T-helper 1 cell treated with Interleukin-12 subunit alpha and Interleukin-12 subunit beta and Interleukin-4 antibody, amounts not matched to agents 30 μg/mL and 1 μg/mL, for 36 hours (primary cell): ENCODE results near the gene WNT5B.

ENCODE experiments used
- H3K27ac Mint-ChIP-seq: one replicate; pipeline ENCODE4 v1.8.0; 2021; ENCODE audit warnings: mild to moderate bottlenecking, mixed read lengths
- H3K27me3 Mint-ChIP-seq: one replicate; pipeline ENCODE4 v1.8.0; 2021; ENCODE audit warnings: low read depth, mixed read lengths
- H3K36me3 Mint-ChIP-seq: one replicate; pipeline ENCODE4 v1.8.0; 2021; ENCODE audit warnings: low read depth, mixed read lengths
- H3K4me1 Mint-ChIP-seq: one replicate; pipeline ENCODE4 v1.8.0; 2021; ENCODE audit warnings: low read depth, mixed read lengths
- H3K4me3 Mint-ChIP-seq: one replicate; pipeline ENCODE4 v1.8.0; 2021; ENCODE audit warnings: mild to moderate bottlenecking, moderate library complexity, mixed read lengths
- H3K9me3 Mint-ChIP-seq: one replicate; pipeline ENCODE4 v1.8.0; 2021; ENCODE audit warnings: mixed read lengths

The WNT5B gene

DNA sequence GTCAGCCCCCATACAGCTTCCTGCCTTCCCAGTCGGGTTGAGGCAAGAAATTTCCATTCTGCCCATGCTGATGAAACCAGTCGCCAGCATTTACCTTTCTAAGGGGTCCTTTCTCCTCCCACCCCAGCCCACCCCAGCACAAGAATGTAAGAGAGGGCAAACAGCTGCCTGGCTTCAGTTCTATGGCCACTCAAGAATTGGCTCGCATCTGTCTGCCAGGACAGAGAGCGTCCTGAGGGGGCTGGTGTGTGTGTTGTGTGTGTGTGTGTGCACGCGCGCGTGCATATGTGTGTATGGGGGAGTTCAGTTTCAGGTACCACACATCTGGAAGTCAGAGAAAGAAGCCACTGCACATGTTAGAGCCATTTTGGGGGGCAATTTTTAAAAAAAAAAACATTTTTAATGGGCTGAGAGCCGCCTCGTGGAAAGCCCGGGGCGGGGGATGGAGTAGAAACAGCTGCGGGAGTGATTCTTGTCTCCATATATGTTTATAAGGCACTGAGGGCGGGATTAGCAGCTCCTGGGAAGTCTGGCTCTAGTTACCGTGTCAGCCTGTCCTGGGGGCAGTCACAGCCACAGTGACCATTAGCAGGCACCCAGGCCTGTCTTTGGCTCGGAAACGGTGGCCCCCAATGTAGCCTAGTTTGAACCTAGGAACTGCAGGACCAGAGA, at the start of gene WNT5B:
Gene WNT5B, plus strand, starts transcription at position 566 of the 672 bp plus-strand sequence. CDS start 2,124 bp downstream, outside the sequence.
- Mint-ChIP-seq H3K4me3 (peak within 1 kb of the TSS; percentile 61), H3K27ac (no peak within 1 kb of the TSS), H3K36me3 (no peaks in the 10 kb centered on the region)

DNA sequence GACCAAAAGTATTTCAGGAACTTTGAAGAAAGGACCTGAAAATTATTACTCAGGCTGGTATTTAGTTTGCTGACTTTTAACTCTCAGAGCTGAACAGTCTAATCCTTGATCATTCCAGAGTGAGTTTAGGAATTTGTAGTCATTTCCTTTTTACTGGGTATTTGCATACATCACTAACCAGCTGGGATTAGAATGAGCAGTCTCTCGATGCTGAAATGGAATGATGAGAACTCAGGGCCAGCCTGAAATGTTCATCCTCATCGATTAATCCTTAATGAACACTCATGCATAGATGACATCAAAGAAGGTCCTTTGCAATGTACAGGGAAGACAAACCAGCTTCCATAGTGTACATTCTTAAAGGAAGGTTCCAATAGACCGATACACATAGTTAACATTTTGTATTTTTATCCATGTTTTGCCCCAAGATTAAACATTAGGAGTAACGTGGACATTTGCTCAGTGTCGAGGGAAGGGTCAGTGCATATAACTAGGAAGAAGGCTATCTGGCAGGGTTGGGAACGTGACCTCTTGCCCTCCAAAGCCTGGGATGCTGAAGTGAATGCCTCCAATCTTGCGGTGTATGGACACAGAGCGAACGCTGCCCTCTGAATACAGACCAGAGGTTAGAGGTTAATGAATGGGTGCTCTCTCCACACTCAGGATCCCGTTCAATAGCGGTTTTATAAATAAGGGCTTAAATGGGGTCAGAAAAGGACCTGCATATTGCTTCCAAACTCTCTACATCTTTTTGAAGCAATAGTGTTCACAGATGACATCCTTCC, 49.2 kb upstream of the WNT5B start:
- Mint-ChIP-seq H3K27me3 (no peaks in the 10 kb centered on the region), H3K27ac (no peak overlapping the region), H3K9me3 (no peaks in the 10 kb centered on the region), H3K4me1 (peaks cover 9% of the 10 kb centered on the region), H3K36me3 (no peaks in the 10 kb centered on the region), H3K4me3 (no peak overlapping the region)

More for the DNA sequence above, at the start of gene WNT5B:
- Mint-ChIP-seq H3K4me1 (peaks cover 11% of the 10 kb centered on the region), H3K9me3 (no peaks in the 10 kb centered on the region), H3K27me3 (peaks cover 78% of the 10 kb centered on the region)

DNA sequence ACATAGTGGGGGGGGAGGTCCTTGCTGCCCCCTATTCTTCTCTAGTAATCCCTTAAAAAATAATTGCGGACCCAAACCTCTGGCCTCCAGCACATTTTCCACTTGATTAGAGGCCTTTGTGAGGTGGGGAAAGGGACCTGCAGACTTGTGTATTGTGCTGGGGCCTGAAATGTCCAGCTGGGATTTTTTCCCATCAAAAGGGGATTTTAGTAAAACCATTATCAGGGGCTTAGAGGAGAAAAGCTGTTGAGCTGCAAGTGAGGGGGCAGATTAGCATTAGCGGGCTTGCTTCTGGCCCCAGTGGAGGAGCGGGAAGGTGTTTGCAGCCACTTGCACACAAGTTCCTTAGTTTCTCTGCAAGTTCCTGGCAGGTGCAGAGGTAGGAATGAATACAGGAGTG, 48.5 kb upstream of the WNT5B start:
- Mint-ChIP-seq H3K36me3 (no peaks in the 10 kb centered on the region), H3K4me3 (no peak overlapping the region), H3K27ac (no peak overlapping the region), H3K4me1 (peaks cover 9% of the 10 kb centered on the region), H3K9me3 (no peaks in the 10 kb centered on the region), H3K27me3 (no peaks in the 10 kb centered on the region)

DNA sequence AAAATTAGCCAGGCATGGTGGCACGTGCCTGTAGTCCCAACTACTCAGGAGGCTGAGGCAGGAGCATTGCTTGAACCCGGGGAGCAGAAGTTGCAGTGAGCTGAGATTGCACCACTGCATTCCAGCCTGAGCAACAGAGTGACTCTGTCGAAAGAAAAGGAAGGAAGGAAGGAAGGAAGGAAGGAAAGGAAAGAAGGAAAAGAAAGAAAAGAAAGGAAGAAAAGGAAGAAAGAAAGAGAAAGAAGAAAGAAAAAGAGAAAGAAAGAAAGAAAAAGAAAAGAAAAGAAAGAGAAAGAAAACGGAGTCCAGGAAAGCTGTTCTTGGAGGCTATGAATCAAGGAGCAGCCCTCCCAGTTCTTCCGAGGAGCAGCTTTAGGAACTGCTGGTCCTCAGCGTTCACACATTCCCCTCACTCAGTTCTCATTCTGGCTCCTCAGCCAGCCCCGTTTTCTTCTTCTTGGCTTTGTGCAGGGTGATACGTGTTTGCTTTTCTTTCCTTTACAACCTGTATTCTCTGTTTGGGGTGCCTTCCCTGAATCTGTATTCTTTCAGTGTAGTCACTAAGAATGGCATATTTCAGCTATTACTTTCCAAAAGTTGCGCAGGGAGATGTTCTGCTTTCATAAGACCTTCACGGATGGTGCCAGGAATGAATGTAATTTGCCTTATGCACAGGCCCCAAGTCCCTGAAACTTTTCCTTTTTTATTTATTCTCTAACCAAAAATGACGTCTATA, 46.9 kb upstream of the WNT5B start:
- no peaks in the 10 kb centered on the region for H3K9me3 Mint-ChIP-seq
- H3K36me3 Mint-ChIP-seq, result no peaks in the 10 kb centered on the region
- H3K27ac Mint-ChIP-seq, result no peak overlapping the region
- H3K4me1 Mint-ChIP-seq, result peaks cover 9% of the 10 kb centered on the region
- no peak overlapping the region for H3K4me3 Mint-ChIP-seq
- no peaks in the 10 kb centered on the region for H3K27me3 Mint-ChIP-seq

DNA sequence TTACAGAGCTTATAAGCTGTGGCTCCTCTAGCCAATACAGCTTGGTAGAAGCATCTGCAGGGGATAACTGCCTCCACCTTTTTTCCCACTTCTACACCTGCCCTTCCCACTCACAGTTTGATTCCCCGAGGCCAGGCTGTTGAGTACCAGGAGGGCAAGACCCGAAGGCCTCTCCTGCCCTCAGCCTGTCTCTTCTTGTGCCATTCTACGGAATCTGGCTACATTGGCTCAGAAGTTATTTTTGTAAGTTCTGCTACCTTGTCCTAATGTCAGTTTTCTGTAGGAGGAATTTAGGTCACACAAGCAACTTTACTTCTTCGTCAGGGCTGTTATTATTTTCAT, 46.4 kb upstream of the WNT5B start:
- Mint-ChIP-seq H3K36me3 (no peaks in the 10 kb centered on the region), H3K4me1 (peaks cover 10% of the 10 kb centered on the region), H3K9me3 (no peaks in the 10 kb centered on the region), H3K27me3 (no peaks in the 10 kb centered on the region), H3K27ac (peak overlapping the region; percentile 39), H3K4me3 (no peak overlapping the region)

DNA sequence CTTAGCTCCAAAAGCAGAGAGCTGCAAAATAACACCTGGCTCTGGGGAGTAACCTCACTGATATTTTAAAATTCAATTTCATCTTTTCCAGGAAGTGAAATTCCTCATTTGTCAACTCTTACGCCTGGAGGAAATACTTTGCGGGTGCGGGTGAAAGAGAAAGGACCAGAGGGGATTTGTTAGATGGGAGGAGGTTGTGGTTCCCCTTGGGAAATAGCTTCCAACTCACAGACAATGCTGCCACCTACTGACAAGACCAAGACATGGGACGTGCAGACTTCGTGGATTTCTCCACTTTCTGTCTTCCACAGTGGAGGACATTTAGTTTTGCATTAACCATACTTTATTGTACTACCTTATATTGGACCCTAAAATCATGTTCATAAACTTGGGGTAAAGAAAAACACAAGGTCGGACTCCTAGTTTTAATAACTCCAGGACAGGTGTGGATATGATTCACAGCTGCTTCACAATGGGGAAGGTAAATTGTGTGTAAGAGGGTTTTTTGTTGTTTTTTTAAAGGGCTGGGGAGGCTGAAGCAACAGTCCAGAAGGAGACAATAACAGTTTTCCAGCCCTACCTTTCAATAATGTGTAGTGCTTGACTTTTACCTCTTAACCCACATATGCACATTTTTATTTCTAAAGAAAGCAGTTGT, 45.5 kb upstream of the WNT5B start:
- no peak overlapping the region for H3K27ac Mint-ChIP-seq
- H3K27me3 Mint-ChIP-seq, result no peaks in the 10 kb centered on the region
- H3K36me3 Mint-ChIP-seq, result peaks cover 7% of the 10 kb centered on the region
- peaks cover 19% of the 10 kb centered on the region for H3K4me1 Mint-ChIP-seq
- H3K4me3 Mint-ChIP-seq, result no peak overlapping the region
- H3K9me3 Mint-ChIP-seq, result no peaks in the 10 kb centered on the region

DNA sequence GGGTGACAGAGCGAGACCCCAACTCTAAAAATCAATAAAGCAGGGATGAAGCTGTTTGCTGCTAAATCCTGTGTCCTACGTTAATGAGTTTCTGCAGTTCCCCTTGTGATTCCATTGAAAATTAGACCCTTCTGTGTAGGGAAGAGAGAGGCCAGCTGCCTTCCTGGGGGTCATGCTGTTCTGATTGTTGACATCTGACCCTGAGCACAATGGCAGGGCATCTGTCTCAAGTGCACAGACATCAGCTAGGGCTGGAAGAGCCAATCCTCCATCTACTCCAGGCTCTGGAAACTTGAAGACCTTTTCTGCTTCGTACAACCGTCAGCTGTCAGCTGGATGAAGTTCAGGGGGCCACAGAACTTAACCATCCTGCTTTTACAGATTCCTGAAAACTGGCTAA, 44.7 kb upstream of the WNT5B start:
- peaks cover 8% of the 10 kb centered on the region for H3K36me3 Mint-ChIP-seq
- H3K4me1 Mint-ChIP-seq, result peaks cover 23% of the 10 kb centered on the region
- H3K4me3 Mint-ChIP-seq, result no peak overlapping the region
- no peaks in the 10 kb centered on the region for H3K9me3 Mint-ChIP-seq
- H3K27ac Mint-ChIP-seq, result no peak overlapping the region
- no peaks in the 10 kb centered on the region for H3K27me3 Mint-ChIP-seq

DNA sequence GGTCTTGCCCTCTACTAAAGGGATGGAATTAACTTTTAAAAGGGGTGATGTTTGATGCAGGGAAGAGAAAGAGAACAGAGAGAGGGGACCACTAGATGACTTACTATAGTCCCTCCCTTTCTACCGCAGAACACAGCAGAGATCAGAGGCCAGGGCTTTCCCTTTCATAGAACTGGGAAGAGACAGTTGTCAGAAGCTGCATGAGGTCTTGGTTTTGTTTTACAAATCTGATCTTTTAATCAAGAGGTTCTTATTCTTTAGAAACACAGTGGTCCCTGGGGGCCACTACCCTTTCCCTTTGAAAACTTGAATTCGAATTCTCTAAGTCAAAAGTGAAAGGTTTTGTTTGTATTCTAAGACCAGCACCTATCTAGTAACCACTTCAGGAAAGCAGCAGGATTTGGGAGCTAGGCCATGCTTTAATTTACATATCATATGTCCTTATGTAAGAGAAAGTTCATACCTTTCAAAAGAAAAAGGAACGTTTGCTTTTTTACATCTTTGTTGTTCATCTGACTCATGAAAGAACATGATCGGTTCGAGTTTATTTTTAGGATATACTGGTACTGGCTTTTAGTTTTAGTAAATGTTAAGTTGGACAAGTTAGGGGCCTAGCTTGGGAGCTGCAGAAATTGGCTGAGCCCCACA, 41.0 kb upstream of the WNT5B start:
- peaks cover 49% of the 10 kb centered on the region for H3K4me1 Mint-ChIP-seq
- H3K36me3 Mint-ChIP-seq, result peaks cover 28% of the 10 kb centered on the region
- no peaks in the 10 kb centered on the region for H3K9me3 Mint-ChIP-seq
- H3K4me3 Mint-ChIP-seq, result no peak overlapping the region
- no peak overlapping the region for H3K27ac Mint-ChIP-seq
- no peaks in the 10 kb centered on the region for H3K27me3 Mint-ChIP-seq

DNA sequence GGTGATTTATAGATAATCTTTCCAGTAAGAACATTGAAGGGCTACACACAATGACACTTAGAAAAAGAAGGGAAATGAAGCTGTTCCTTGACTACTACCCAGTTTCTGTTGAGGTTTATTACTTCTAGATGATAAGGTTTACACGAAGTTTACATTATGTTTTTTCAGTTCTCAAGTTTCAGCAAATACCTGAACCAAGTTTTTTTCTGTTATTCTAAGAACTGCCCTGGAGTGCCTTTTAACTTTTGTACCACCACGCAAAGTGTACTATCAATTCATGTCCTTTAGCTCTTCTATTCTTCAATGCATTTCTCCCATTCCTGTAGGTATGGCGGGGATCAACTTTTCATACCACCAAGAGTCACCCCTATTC, 40.5 kb upstream of the WNT5B start:
- Mint-ChIP-seq H3K27ac (peak overlapping the region; percentile 18), H3K4me3 (no peak overlapping the region), H3K4me1 (peaks cover 47% of the 10 kb centered on the region), H3K36me3 (peaks cover 28% of the 10 kb centered on the region), H3K27me3 (no peaks in the 10 kb centered on the region), H3K9me3 (no peaks in the 10 kb centered on the region)

DNA sequence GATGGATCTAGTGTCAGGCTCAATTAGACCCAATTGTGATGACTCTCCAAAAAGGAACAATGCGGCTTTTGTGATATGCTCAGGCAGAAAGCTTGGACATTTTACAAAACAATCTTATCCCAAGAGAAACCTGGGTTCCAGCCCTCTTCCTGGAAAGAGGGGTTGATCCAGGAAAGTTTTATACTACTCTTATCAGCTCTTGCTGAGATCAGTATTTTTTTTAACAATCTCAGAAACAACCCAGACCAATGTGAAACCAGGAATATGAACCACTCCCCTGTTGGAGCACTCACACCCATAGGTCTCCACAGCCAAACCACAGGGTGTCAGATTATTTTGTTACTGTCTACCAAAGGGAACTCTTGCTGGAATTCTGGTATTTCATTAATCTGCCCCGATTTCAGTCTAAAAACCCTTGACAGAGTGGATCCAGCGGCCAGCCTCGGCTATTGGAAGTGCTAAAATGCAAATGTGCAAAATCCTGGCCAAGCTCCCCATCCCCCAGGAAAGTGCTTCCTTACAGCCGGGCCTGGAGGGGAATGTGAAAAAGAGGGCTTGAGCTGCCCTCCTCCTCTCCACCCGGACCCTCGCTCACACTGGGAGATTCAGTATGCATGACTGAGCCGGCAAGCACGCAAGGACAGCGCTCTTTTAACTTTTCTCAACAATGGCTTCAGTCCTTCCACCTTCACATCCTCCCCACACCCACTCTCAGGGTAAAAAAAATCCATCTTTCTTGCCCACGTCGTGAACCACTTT, 38.6 kb upstream of the WNT5B start:
- H3K4me3 Mint-ChIP-seq, result peak overlapping the region; percentile 74
- peaks cover 51% of the 10 kb centered on the region for H3K4me1 Mint-ChIP-seq
- no peaks in the 10 kb centered on the region for H3K27me3 Mint-ChIP-seq
- no peak overlapping the region for H3K27ac Mint-ChIP-seq
- H3K36me3 Mint-ChIP-seq, result peaks cover 28% of the 10 kb centered on the region
- H3K9me3 Mint-ChIP-seq, result no peaks in the 10 kb centered on the region

DNA sequence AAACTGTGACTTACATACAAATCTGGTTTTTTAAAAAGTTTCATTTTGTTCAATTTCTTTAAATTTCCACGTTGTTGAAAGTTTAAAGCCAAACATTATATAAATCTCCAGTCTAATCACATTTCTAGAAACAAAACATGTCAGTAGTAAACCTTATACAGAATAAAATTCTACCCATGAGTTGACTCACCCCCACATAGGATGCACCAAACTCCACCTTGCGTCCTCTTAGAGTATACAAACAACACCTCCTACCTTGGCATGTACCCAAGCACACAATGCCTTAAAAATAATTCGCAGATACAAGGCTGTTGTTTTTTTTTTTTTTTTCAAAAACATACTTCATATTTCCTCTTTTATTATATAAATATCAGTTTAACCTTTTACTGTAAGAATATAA, 38.0 kb upstream of the WNT5B start:
- peaks cover 28% of the 10 kb centered on the region for H3K36me3 Mint-ChIP-seq
- peak overlapping the region; percentile 74 for H3K4me3 Mint-ChIP-seq
- peaks cover 54% of the 10 kb centered on the region for H3K4me1 Mint-ChIP-seq
- H3K27ac Mint-ChIP-seq, result no peak overlapping the region
- H3K27me3 Mint-ChIP-seq, result no peaks in the 10 kb centered on the region
- H3K9me3 Mint-ChIP-seq, result no peaks in the 10 kb centered on the region

DNA sequence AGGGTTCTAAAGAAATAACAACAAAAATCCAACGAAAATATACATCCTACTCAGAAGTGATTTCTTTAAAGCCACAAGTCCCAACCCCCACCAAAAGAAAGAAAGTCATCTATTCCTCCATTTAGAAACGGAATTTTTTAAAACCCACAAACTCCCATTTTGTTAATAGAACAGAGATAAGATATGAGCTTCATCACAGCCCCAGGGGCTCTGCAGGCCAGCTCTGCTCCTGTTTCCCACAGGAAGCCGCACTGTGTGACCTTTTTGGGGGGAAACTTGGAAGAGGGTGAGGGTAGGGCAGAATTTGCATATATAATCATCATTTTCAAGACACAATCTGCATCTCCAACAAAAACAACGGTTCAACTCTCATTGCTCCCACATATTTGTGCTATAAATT, 37.5 kb upstream of the WNT5B start:
- H3K4me1 Mint-ChIP-seq, result peaks cover 54% of the 10 kb centered on the region
- H3K27ac Mint-ChIP-seq, result peak overlapping the region; percentile 89
- H3K4me3 Mint-ChIP-seq, result peak overlapping the region; percentile 94
- H3K9me3 Mint-ChIP-seq, result no peaks in the 10 kb centered on the region
- peaks cover 28% of the 10 kb centered on the region for H3K36me3 Mint-ChIP-seq
- no peaks in the 10 kb centered on the region for H3K27me3 Mint-ChIP-seq

DNA sequence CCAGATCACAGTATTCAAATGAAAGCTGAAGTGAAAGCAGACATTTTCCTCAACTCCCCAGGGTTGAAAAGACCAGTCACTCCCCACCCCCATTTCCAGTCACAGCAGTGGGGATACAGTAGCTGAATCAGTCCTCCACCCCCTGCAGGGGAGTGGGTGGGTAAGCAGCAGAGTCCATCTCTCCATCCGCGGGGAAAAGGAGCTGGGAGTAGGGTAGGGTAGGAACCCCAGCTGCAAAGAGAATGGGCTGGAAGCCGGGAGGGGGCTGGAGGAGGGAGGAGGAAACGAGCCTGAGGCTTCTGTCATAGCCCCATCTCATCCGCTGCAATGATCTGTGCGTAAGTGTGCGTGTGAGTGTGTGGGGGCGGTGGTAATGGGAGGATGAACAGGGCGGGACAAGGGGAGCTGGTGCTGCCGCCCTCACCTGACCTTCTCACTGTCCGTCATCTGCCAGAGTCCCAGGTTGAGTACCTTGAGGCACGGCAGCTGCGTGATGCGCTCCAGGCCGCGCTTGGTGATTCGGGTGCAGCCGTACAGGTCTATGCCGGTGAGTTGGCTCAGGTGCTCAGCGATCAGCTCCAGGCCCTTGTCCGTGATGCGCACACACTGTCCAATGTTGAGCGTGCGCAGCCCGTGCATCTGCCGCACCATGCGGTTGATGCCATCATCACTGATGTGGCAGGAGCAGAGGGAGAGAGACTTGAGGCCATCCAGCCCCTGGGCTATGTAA, 36.4 kb upstream of the WNT5B start:
- H3K4me3 Mint-ChIP-seq, result peak overlapping the region; percentile 94
- H3K36me3 Mint-ChIP-seq, result peaks cover 28% of the 10 kb centered on the region
- peaks cover 53% of the 10 kb centered on the region for H3K4me1 Mint-ChIP-seq
- peak overlapping the region; percentile 89 for H3K27ac Mint-ChIP-seq
- no peaks in the 10 kb centered on the region for H3K9me3 Mint-ChIP-seq
- no peaks in the 10 kb centered on the region for H3K27me3 Mint-ChIP-seq
